ENCODE data around the gene CCDC87. TPM values are rescaled to one million over a fixed set of nuclear protein-coding genes. Genes with fewer than 3 reads are reported as not detected.

The CCDC87 gene
- total and polyA plus RNA-seq, 2 donors (not counting 3 experiments of a cell fraction or from before 2014, with no cell fraction given): 0.06 to 0.22 TPM

- dilution Hi-C loops (cut with MboI; ENCODE audit: extremely low pct_ligation_motif_present, low sequenced_read_pairs): no loop called here
- H3K9ac ChIP-seq (replicated peaks; ENCODE audit: extremely low read depth, insufficient read depth, low read length): no peak overlapping the region
- CTCF ChIA-PET: no interaction called here
- no peaks in the 10 kb centered on the region for H3K9me1 ChIP-seq (replicated peaks; ENCODE audit: control insufficient read depth, extremely low read depth, insufficient read depth, low read length)
- H3K36me3 ChIP-seq (ENCODE audit: control insufficient read depth in 2 of 2, extremely low read depth in 1 of 2, insufficient read depth in 2 of 2, low read length in 2 of 2): no peaks in the 10 kb centered on the region
- H3K4me3 ChIP-seq (replicated peaks in 1 of 3; ENCODE audit: insufficient read depth in 1 of 3, low read depth in 1 of 3, low read length in 3 of 3): no peak overlapping the region
- peaks cover 3% of the 10 kb centered on the region for H3K4me1 ChIP-seq (ENCODE audit: control insufficient read depth, extremely low read depth, insufficient read depth, low read length)
- H3K4me2 ChIP-seq (ENCODE audit: insufficient read depth, low read length): no peak overlapping the region
- BruUV-seq (replicated peaks): no TSS peak
- intact Hi-C loops (cut with micrococcal nuclease): no loop called here
- no peaks in the 10 kb centered on the region for H3K9me3 ChIP-seq (replicated peaks; ENCODE audit: control insufficient read depth, insufficient read depth, low read length)
- no peak for TF ChIP-seq JUN (IDR thresholded peaks at IDR 0.05; ENCODE audit: borderline replicate concordance, insufficient read depth, insufficient read length, low read depth)
- no peak for TF ChIP-seq POLR2A (IDR thresholded peaks at IDR 0.05; ENCODE audit: low read depth, low read length)
- no peak for TF ChIP-seq GATA2 (IDR thresholded peaks at IDR 0.05; ENCODE audit: insufficient read depth, insufficient read length, low read depth, low read length)
- no peak for TF ChIP-seq FOS (IDR thresholded peaks at IDR 0.05; ENCODE audit: borderline replicate concordance, insufficient read depth, low read length)
- no peak for TF ChIP-seq CTCF (IDR thresholded peaks at IDR 0.05; ENCODE audit: extremely low read depth in 1 of 2, insufficient read depth in 1 of 2, low read depth in 1 of 2, low read length in 2 of 2)
- TF ChIP-seq EZH2 (IDR thresholded peaks at IDR 0.05; ENCODE audit: borderline replicate concordance, low read depth, low read length, severe bottlenecking): no peak
- TF ChIP-seq MAX (IDR thresholded peaks at IDR 0.05; ENCODE audit: insufficient read depth, insufficient read length): no peak
- no peak for TF ChIP-seq POLR2AphosphoS5 (IDR thresholded peaks at IDR 0.05; ENCODE audit: insufficient read depth, low read depth, low read length)
- no peak for TF ChIP-seq MYC (IDR thresholded peaks at IDR 0.05; ENCODE audit: low read depth, low read length)
- H3K27me3 ChIP-seq (ENCODE audit: control insufficient read depth in 2 of 2, insufficient read depth in 2 of 2, low read length in 2 of 2): no peaks in the 10 kb centered on the region
- H3K79me2 ChIP-seq (ENCODE audit: control insufficient read depth, insufficient read depth, low read length): peaks cover 10% of the 10 kb centered on the region
- no peak overlapping the region for H2AFZ ChIP-seq (ENCODE audit: low read depth, low read length)
- POLR2A ChIA-PET: no interaction called here
- FAIRE-seq (no peak), DNase-seq (ENCODE audit: low read depth, low spot score) (no peak)
- no peak overlapping the region for H3K27ac ChIP-seq (ENCODE audit: insufficient read depth, low read depth, low read length)
- no peaks in the 10 kb centered on the region for H4K20me1 ChIP-seq (replicated peaks; ENCODE audit: control insufficient read depth, extremely low read depth, insufficient read depth, low read length)
These were observed 19.6 kb upstream of the CCDC87 start for GRCh38 chr11:66612458-66612857.
